A673 (cell line): Measurements from ENCODE around the gene C15orf61. TPM values are rescaled to one million over a fixed set of nuclear protein-coding genes. Genes with fewer than 3 reads are reported as not detected.
A peak's percentile ranks its signal among the peaks of the same experiment; 100 is the strongest.

ENCODE experiments used
- BruUV-seq: library from RNA; stranded (reverse); fragments of 400-500 nt; replicated peaks from 2 replicates; lab custom pipeline; 2021; lab: Mats Ljungman, UMichigan
- CTCF ChIA-PET: fragments of 300-600 bp; sonication (Branson Sonifier 250); formaldehyde crosslinking; loops from one replicate; lab custom pipeline; 2022; ENCODE audit warnings: antibody characterized with exemption; lab: Charles Lee
- POLR2A ChIA-PET: fragments of 300-600 bp; sonication (Branson Sonifier 250); formaldehyde crosslinking; loops from one replicate; lab custom pipeline; 2022; ENCODE audit warnings: antibody characterized with exemption; ENCODE audit not compliant: low non-redundant PET; lab: Charles Lee
- DNase-seq: peaks from one replicate; pipeline ENCODE4 v3.0.0-alpha.2; 2015; ENCODE audit warnings: low spot score
- H3K27ac ChIP-seq: fragments of 200-600 bp; sonication (generic); 2 replicates; pipeline ENCODE4 v1.5.1; 2016; ENCODE audit warnings: mixed run types, low read depth, mild to moderate bottlenecking, mixed read lengths, antibody characterized with exemption, low read length; ENCODE audit not compliant: poor library complexity, severe bottlenecking
- H3K27me3 ChIP-seq: fragments of 200-600 bp; sonication (generic); replicated peaks from 2 replicates; pipeline ENCODE4 v1.6.1; 2017; ENCODE audit warnings: mixed run types, low read depth, mild to moderate bottlenecking, mixed read lengths, antibody characterized with exemption, low read length; ENCODE audit not compliant: insufficient read depth, poor library complexity
- H3K36me3 ChIP-seq: fragments of 200-600 bp; sonication (generic); 2 replicates; pipeline ENCODE4 v1.6.1; 2016; ENCODE audit warnings: mixed run types, mild to moderate bottlenecking, mixed read lengths, antibody characterized with exemption, low read length; ENCODE audit not compliant: insufficient read depth, poor library complexity, severe bottlenecking
- H3K4me1 ChIP-seq: fragments of 200-600 bp; sonication (generic); 2 replicates; pipeline ENCODE4 v1.6.1; 2017; ENCODE audit warnings: mixed run types, mild to moderate bottlenecking, mixed read lengths, antibody characterized with exemption, low read length; ENCODE audit not compliant: insufficient read depth, poor library complexity, severe bottlenecking
- H3K4me3 ChIP-seq: fragments of 200-600 bp; sonication (generic); 2 replicates; pipeline ENCODE4 v1.5.1; 2016; ENCODE audit warnings: low read depth, mixed run types, mild to moderate bottlenecking, mixed read lengths, low read length; ENCODE audit not compliant: poor library complexity, severe bottlenecking
- H3K9me3 ChIP-seq: fragments of 200-600 bp; sonication (generic); 2 replicates; pipeline ENCODE4 v1.6.1; 2016; ENCODE audit warnings: mixed run types, low read depth, mild to moderate bottlenecking, mixed read lengths, antibody characterized with exemption, low read length; ENCODE audit not compliant: poor library complexity, severe bottlenecking
- CTCF ChIP-seq: fragments of 300-800, 200-600 bp; sonication (generic); conservative IDR thresholded peaks from 2 replicates; pipeline ENCODE4 v1.5.1; 2017; ENCODE audit warnings: low read depth, mild to moderate bottlenecking, antibody characterized with exemption, low read length, moderate library complexity, mixed read lengths
- EZH2 ChIP-seq: fragments of 200-600 bp; sonication (generic); IDR thresholded peaks from 2 replicates; pipeline ENCODE4 v1.6.1; 2017; ENCODE audit warnings: borderline replicate concordance, low read depth, mild to moderate bottlenecking, mixed read lengths, antibody characterized with exemption, low read length; ENCODE audit not compliant: poor library complexity, severe bottlenecking
- intact Hi-C: fragments of 100-400 bp; cut with micrococcal nuclease; formaldehyde crosslinking; loops from one replicate; pipeline ENCODE4 v1.10.0; 2022; ENCODE audit not compliant: unreplicated experiment
- total RNA-seq: library from RNA; stranded (reverse); gene quantifications from 2 replicates; pipeline ENCODE4 v1.2.3, GENCODE V29; 2021

Gene C15orf61
- total RNA-seq, 1 experiment from 2014 or later, result 6.3 TPM

DNA sequence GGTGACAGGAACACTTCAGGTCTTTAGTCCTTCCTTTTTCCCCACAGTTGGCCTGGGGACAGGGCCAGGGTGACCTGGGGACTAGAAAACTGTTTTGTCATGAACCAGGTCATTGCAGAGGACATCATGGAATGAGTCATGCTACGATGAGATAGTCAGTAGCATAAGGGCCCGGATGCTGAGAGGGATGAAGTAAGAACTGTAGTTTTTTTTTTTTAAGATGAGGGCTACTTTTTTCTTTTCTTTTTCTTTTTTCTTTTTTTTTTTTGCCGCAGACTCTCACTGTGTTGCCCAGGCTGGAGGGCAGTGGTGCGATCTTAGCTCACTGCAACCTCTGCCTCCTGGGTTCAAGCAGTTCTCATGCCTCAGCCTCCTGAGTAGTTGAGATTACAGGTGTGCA is 29.6 kb downstream of the C15orf61 start:
- BruUV-seq, result no TSS peak
- POLR2A ChIA-PET, result no interaction called here
- no peaks in the 10 kb centered on the region for H3K9me3 ChIP-seq
- peaks cover 26% of the 10 kb centered on the region for H3K4me1 ChIP-seq
- H3K36me3 ChIP-seq, result peaks cover 13% of the 10 kb centered on the region
- TF ChIP-seq CTCF (no peak), EZH2 (no peak)
- intact Hi-C loops, result no loop called here
- CTCF ChIA-PET, result no interaction called here
- no peak overlapping the region for H3K4me3 ChIP-seq
- peak; percentile 33 for DNase-seq
- H3K27ac ChIP-seq, result no peak overlapping the region
- H3K27me3 ChIP-seq, result no peaks in the 10 kb centered on the region

GRCh38 chr15:67551207-67551743 is 30.3 kb downstream of the C15orf61 start:
- Histone ChIP-seq H3K36me3 (peaks cover 11% of the 10 kb centered on the region), H3K9me3 (no peaks in the 10 kb centered on the region), H3K27ac (no peak overlapping the region), H3K4me3 (no peak overlapping the region), H3K4me1 (peaks cover 26% of the 10 kb centered on the region), H3K27me3 (no peaks in the 10 kb centered on the region)
- BruUV-seq, result no TSS peak
- DNase-seq, result no peak
- intact Hi-C loops, result no loop called here
- ChIA-PET CTCF (no interaction called here), POLR2A (no interaction called here)
- TF ChIP-seq CTCF (no peak), EZH2 (no peak)

- POLR2A ChIA-PET, result no interaction called here
- peaks cover 6% of the 10 kb centered on the region for H3K9me3 ChIP-seq
- peak overlapping the region; percentile 14 for H3K27ac ChIP-seq
- TF ChIP-seq EZH2, result no peak
- no peak for TF ChIP-seq CTCF
- H3K4me1 ChIP-seq, result peaks cover 22% of the 10 kb centered on the region
- BruUV-seq, result no TSS peak
- H3K36me3 ChIP-seq, result peaks cover 22% of the 10 kb centered on the region
- no peak for DNase-seq
- no peaks in the 10 kb centered on the region for H3K27me3 ChIP-seq
- no peak overlapping the region for H3K4me3 ChIP-seq
- intact Hi-C loops, result no loop called here
- CTCF ChIA-PET, result no interaction called here
These were observed 33.6 kb downstream of the C15orf61 start for GRCh38 chr15:67554580-67554979.
